HL-60/S4 (cell line): ENCODE data around the gene NUDT1.

Source experiments
- in situ Hi-C: fragments of 300-500 bp; cut with MboI; formaldehyde crosslinking; loops from 2 replicates; pipeline ENCODE4 v1.14.3; 2022; ENCODE audit warnings: low sequenced_read_pairs

The NUDT1 gene

GRCh38 chr7:2204446-2204845 lies 37.6 kb upstream of the NUDT1 start:
- in situ Hi-C loops = loop anchor here (25.0 kb wide), 1 partner anchor 417 kb away; no protein-coding TSS in a partner anchor

- in situ Hi-C loops = loop anchor here (25.0 kb wide), 1 partner anchor 418 kb away; no protein-coding TSS in a partner anchor
Observed at GRCh38 chr7:2205036-2205780, 36.8 kb upstream of the NUDT1 start.

- in situ Hi-C loops = loop anchor here (25.0 kb wide), 1 partner anchor 421 kb away; no protein-coding TSS in a partner anchor
Observed at GRCh38 chr7:2208712-2209111, 33.3 kb upstream of the NUDT1 start.

- in situ Hi-C loops = loop anchor here (25.0 kb wide), 1 partner anchor 422 kb away; no protein-coding TSS in a partner anchor
Observed at GRCh38 chr7:2209146-2209960, 32.7 kb upstream of the NUDT1 start.

- in situ Hi-C loops = loop anchor here (25.0 kb wide), 1 partner anchor 423 kb away; no protein-coding TSS in a partner anchor
Observed at GRCh38 chr7:2209961-2210323, 32.1 kb upstream of the NUDT1 start.

- in situ Hi-C loops = loop anchor here (25.0 kb wide), 1 partner anchor 423 kb away; no protein-coding TSS in a partner anchor
Observed at GRCh38 chr7:2210551-2211258, 31.3 kb upstream of the NUDT1 start.

- in situ Hi-C loops = loop anchor here (25.0 kb wide), 1 partner anchor 424 kb away; no protein-coding TSS in a partner anchor
Observed at GRCh38 chr7:2211259-2211880, 30.7 kb upstream of the NUDT1 start.

- in situ Hi-C loops = loop anchor here (25.0 kb wide), 1 partner anchor 425 kb away; no protein-coding TSS in a partner anchor
Observed at GRCh38 chr7:2211926-2212325, 30.1 kb upstream of the NUDT1 start.

- in situ Hi-C loops = loop anchor here (25.0 kb wide), 1 partner anchor 426 kb away; no protein-coding TSS in a partner anchor
Observed at GRCh38 chr7:2212906-2213305, 29.1 kb upstream of the NUDT1 start.

GRCh38 chr7:2213551-2214215 lies 28.3 kb upstream of the NUDT1 start:
- in situ Hi-C loops = loop anchor here (25.0 kb wide), 1 partner anchor 426 kb away; no protein-coding TSS in a partner anchor

GRCh38 chr7:2214636-2215035 lies 27.4 kb upstream of the NUDT1 start:
- in situ Hi-C loops = loop anchor here (25.0 kb wide), 1 partner anchor 427 kb away; no protein-coding TSS in a partner anchor

- in situ Hi-C loops = loop anchor here (25.0 kb wide), 1 partner anchor 429 kb away; no protein-coding TSS in a partner anchor
Observed at GRCh38 chr7:2215851-2216250, 26.2 kb upstream of the NUDT1 start.

GRCh38 chr7:2217206-2217605 lies 24.8 kb upstream of the NUDT1 start:
- in situ Hi-C loops = loop anchor here (25.0 kb wide), 1 partner anchor 430 kb away; no protein-coding TSS in a partner anchor

GRCh38 chr7:2217716-2218443 lies 24.1 kb upstream of the NUDT1 start:
- in situ Hi-C loops = loop anchor here (25.0 kb wide), 1 partner anchor 431 kb away; no protein-coding TSS in a partner anchor

GRCh38 chr7:2218444-2218785 lies 23.6 kb upstream of the NUDT1 start:
- in situ Hi-C loops = loop anchor here (25.0 kb wide), 1 partner anchor 431 kb away; no protein-coding TSS in a partner anchor

- in situ Hi-C loops = loop anchor here (25.0 kb wide), 1 partner anchor 432 kb away; no protein-coding TSS in a partner anchor
Observed at GRCh38 chr7:2219136-2219535, 22.9 kb upstream of the NUDT1 start.

GRCh38 chr7:2219606-2220005 lies 22.4 kb upstream of the NUDT1 start:
- in situ Hi-C loops = loop anchor here (25.0 kb wide), 1 partner anchor 432 kb away; no protein-coding TSS in a partner anchor

- in situ Hi-C loops = loop anchor here (25.0 kb wide), 1 partner anchor 433 kb away; no protein-coding TSS in a partner anchor
Observed at GRCh38 chr7:2220030-2220429, 22.0 kb upstream of the NUDT1 start.

- in situ Hi-C loops = loop anchor here (25.0 kb wide), 1 partner anchor 433 kb away; no protein-coding TSS in a partner anchor
Observed at GRCh38 chr7:2220506-2220905, 21.5 kb upstream of the NUDT1 start.
